ENCODE results near the gene CENPA.
A peak's percentile ranks its signal among the peaks of the same experiment; 100 is the strongest.
"Not testable (repeated sequence)": the region's sequence is repeated elsewhere in the genome, so short reads cannot be mapped to it uniquely, and the experiment has no call there.

The CENPA gene

DNA sequence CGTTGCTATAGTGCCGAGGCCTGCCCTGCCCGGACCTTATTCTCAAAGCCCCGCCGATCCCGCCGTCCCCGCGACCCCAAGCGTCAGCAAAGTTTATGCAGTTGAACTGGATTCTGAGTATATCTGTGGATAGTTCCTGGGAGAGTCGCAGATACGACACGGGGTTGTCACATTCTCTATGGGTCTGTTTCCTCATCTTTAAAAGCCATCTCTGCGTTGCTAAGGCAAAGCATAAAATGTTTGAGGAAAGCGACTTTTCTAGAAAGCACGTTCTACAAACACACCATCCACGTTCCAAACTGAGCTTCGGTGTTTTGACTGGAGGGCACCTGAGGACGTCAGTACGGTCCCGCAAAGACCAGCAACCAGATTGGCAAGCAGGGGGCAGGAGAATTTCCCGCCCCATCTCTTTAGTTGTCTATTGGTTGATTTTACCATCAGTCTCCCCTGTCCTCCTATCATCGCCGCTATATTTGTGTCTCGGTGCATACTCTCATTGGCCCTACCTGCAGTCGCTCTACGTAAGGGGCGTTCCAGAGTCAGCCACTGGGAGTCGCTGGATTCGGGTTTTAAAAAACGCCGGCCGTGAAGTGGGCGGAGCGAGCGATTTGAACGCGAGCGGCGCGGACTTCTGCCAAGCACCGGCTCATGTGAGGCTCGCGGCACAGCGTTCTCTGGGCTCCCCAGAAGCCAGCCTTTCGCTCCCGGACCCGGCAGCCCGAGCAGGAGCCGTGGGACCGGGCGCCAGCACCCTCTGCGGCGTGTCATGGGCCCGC is at the start of gene CENPA:
CENPA (plus strand) TSS at position 626 of the 776 bp plus-strand sequence; CDS start at position 767, 141 bp downstream.
- peak; percentile 78 to 93 (median 86) for DNase-seq

DNA sequence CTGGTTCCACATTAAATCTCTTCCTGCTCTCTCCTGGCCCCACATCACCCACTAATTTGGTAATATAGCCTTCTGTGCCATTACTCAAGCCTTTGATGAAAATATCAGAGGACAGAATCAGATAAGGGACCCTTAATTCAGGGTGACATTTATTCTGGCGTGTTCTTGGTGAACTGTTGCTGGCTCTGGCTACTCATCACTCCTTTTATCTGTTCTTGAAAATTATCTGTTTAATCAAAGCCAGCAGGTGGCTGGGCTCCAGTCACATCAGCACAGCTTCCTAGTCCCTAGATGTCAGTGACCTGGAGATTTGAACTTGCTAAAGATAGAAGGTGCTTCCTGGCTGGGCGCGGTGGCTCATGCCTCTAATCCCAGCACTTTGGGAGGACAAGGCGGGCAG is 48.6 kb upstream of the CENPA start:
- DNase-seq: no peak

DNA sequence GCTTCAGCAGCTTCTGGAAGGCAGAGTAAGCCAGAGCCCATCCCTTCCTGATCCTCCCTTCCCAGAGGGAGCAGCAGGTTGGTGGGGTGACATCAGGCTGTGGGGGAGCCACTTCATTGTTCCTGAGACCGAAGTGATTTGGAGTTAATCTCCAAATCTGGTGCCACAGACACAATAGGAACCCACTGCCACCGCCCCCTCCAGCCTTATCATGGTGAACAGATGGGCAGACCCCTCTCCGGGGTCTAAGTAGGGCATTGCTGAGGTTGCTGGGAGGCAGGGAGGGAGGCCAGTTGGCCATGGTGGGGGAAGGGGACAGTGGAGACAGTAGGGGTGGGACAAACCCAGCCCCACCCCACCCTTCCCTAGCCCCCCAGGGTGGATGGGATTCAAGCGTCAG is 47.4 kb upstream of the CENPA start:
- no peak for DNase-seq

DNA sequence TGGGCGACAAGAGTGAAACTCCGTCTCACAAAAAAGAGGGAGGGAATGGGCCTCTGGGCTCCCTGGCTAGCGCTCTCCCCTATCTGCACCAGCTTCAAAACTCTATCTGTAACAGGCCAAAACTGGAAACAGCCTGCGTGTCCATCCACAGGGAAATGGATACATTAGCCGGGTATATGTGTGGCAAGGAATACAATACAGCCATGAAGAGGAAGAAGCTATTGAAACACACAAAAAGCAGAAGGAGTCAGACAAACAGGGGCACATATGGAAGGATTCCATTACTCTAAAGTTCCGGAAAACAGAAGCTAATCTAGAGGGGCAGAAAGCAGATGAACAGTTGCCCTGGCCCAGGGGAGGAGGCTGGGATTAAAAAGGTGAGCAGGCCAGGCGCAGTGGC is 46.3 kb upstream of the CENPA start:
- no peak for DNase-seq

DNA sequence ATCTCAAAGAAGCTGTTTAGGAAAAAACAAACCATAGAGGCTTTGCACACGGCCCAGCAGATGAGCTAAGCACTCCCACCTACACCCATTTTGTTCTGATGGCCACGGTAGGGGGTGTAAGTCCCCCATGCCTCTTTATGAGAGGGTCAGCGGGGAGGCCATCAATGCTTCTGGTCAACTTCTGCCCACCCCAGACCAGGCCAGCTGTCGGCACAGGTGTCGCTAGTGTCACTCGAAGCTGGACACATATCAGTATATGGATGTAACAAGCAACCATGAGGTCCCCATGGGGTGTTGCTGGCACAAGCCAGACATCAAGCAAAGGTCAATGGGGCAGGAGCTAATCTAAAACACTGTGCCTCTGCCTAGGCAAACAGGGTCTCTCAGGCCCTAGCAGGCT is 45.5 kb upstream of the CENPA start:
- no peak for DNase-seq

DNA sequence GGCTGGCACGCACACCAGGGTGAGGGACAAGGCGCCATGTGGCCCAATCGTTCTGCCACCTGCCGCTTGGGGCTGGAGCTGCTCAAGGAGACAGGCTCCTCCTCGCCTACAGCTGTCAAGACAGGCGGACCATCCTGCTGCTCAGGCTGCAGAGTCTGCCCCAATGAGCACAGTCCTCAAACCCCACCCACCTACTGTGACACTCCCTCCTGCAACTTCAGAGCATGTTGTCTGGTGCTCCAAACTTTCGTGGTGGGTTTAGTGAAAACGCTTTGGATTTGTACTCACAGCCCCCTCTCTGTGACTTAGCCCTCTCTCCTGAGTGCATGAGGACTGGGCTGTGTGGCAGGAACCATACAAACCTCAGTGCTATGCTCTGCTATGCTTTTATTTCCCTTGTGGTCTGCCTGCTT is 45.0 kb upstream of the CENPA start:
- DNase-seq: no peak

DNA sequence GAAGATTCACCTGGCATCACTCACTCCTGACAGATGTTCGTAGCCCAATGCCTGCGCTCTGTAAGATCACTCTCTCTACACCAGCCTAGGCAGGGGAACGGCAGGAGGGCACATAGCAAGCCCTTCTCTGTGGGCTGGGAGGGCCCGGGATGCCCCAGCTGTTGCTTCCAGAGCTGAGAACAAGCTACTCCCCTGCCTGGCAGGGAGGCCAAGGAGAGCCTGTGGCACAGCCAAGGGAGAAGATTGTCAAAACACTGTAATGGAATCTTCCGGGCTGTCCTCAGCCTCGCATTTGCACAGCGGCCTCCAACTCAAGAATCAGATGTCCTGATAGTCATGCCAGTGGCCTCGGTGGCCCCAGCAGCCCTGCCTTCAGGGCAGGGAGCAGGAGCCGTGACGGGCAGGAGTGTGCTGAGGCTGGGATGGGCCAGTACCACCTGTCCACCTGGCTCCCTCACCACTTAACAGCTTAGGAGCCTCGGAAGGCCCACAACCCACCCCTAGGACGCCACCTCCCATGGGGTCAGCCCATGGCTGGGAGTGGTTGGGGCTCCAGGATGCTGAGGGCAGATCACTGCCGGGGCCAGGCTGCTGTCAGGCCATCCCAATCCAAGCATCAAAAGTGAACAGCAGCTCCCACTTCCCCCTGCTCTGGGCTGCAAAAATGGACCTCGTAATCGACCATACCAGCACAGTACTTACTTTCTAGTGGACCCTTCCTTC is 43.6 kb upstream of the CENPA start:
- no peak for DNase-seq

DNA sequence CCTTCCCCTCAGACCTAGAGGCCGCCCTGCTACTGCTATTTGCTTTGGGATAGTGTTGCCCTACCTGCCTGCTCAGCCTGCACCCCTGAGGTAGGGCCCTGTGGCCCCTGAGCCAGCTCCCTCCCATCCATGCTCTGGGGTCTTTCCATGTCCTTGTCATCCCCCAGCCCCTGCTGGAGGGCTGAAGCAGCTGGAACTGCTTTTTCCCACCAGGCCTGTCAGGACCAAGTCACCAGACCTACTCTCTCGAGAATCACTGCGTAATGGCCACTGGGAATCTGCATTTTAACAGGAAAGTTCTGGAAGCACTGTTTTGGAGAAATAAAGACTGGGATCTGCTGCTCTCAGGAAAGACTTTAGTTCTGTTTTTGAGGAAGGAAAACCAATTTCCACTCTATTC is 42.0 kb upstream of the CENPA start:
- DNase-seq: no peak

DNA sequence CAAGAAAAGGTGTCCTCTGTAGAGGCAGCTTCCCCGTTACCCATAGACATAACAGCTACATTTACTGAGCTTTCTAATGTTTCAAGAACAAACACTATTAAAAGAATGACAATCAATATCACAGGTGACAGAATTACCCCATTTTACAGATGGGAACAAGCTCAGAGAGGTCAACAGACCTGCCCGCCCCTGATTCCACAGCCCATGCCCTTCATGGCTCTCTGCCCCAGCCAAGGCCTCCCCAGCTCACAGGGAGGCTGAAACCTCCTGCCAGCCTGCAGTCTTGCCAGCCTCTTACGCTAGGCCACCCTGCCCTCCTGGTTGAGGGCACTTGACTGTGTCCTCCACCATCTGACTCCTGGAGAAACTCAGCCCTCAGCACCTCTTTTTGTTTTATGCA is 40.9 kb upstream of the CENPA start:
- no peak for DNase-seq

DNA sequence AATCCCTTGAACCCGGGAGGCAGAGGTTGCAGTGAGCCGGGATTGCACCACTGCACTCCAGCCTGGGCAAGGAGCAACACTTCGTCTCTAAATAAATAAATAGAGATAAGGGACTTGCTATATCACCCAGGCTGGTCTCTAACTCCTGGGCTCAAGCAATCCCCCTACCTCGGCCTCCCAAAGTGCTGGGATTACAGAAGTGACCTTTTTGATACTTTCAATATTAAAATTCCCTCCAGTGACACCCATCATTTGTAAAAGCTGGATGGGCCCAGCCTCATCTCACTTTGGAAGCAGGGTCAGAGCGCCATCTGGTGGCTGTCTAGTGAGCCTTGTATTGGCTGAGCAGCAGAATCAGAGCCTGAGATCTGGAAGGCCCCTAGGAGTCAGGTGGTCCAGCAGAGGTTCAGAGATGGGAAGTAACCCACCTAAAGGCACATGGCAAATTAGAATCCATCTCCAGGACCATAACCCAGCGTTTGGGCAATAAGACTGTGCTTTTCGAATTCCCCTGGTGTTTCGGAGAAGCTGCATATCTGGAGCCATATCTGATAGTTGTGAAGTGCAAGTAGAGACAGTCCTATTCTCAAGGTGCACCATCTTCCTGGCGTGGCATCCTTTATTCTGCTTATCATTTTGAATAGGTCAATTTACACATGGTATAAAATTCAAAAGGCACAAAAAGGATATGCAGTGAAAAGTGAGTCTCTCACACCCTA is 40.1 kb upstream of the CENPA start:
- peak; percentile 34 to 73 (median 71) for DNase-seq

DNA sequence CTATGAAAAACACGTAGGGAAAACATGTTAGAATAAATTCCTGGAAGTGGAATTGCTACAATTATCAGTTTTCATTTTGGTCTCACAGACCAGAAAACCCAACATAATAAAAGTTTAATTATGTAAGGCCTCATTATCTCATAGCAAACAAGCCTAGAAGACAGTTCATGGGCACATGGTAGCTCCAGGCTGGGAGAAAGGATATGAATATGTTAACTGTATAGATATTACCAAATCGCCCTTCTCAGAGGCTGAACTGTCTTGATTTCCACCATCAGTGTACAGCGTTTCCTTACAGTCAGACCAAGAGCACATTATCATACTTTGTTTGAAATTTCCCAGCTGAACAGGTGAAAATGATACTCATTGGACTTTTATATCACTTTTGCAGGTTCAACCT is 38.9 kb upstream of the CENPA start:
- no peak for DNase-seq

DNA sequence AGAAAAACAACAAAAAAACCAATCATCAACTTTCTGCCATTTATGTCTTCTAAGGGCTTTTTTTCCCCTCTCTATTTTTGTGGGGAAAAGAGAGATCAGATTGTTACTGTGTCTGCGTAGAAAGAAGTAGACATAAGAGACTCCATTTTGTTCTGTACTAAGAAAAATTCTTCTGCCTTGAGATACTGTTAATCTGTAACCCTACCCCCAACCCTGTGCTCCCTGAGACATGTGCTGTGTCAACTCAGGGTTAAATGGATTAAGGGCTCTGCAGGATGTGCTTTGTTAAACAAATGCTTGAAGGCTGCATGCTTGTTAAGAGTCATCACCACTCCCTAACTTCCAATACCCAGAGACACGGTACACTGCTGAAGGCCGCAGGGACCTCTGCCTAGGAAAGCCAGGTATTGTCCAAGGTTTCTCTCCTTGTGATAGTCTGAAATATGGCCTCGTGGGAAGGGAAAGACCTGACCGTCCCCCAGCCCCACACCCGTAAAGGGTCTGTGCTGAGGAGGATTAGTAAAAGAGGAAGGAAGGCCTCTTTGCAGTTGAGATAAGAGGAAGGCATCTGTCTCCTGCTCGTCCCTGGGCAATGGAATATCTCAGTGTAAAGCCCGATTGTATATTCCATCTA is 36.0 kb upstream of the CENPA start:
- DNase-seq: not testable (repeated sequence)

DNA sequence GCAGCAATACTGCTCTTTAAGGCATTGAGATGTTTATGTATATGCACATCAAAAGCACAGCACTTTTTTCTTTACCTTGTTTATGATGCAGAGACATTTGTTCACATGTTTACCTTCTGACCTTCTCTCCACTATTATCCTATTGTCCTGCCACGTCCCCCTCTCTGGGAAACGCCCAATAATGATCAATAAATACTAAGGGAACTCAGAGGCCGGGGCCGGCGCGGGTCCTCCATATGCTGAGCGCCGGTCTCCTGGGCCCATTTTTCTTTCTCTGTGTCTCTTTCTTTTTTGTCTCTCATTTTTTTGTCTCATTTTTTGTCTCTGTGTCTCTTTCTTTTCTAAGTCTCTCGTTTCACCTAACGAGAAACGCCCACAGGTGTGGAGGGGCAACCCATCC is 35.4 kb upstream of the CENPA start:
- DNase-seq: not testable (repeated sequence)

DNA sequence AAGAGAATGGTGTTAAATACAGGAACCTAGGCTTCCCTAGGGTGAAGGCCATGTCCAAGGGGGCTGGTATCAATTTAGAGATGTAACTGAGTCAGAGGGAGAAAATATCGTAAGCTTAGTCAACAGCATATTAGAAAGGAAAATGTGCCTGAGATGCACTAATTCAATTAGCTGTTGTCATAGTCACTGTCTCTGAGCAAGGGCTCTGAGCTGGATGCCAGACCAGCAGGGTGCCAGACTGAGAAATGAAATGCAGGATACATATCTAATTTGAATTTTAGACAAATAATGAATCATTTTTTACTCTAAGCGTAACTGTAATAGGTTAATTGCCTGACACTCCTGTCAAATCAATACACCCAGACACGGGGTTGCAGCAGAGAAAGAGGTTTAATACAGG is 33.2 kb upstream of the CENPA start:
- DNase-seq: no peak

DNA sequence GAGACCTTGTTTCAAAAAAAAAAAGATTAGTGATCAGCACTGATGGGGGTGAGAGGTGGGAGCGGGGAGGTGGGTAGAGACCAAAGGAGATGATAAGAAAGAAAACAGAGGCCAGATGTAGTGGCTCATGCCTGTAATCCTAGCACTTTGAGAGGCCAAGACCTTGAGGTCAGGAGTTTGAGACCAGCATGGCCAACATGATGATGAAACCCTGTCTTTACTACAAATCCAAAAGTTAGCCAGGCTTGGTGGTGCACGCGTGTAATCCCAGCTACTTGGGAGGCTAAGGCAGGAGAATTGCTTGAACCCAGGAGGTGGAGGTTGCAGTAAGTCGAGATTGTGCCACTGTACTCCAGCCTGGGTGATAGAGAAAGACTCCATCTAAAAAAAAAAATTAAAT is 31.3 kb upstream of the CENPA start:
- DNase-seq: no peak

DNA sequence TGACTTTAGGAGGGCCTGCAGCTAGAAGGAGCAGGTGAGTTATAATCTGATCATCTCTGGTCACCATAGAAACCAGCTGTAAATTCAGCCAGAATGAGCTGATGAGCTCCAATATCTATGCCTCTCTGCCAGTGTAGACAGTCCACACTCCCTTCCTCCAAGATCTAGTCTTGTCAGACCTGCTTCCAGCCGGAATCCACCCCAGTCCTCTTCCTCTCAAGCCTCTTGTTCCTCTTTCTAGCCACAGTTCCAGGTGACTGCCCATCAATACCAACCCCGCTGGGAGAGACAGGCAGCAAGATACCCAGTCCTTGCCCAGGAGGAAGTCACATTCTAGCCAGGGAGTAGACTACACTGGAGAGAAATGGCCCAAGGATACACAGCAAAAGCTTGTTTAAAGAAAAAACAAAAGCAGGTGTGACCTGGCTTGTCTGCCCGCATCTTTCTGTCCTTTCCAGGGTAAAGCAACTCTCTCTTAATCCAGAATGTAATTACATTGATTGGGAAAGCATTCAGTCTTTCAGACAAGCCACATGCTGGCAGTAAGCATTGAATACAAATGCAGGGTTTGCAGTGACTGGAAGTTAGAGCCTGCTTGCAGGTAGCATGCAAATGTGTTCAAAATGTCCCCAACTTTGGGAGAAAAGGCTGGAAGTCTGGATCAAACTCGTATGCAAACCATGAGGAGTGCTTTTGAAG is 30.7 kb upstream of the CENPA start:
- no peak for DNase-seq

DNA sequence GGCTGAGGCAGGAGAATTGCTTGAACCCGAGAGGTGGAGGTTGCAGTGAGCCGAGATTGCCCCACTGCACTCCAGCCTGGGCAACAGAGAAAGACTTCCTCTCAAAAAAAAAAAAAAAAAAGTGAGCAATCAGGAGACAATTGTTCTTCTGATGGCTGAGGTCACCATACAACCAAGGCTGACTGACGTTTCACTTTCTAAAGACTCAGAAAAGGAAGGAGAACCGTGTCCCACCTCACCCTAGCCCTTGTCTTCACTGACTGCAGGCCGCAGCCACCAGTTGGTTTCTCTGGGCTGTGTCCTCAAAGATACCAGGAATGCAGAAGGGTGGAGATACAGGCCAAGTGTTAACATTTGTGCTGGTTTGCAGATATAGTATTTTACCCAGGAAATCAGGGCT is 29.5 kb upstream of the CENPA start:
- no peak for DNase-seq

DNA sequence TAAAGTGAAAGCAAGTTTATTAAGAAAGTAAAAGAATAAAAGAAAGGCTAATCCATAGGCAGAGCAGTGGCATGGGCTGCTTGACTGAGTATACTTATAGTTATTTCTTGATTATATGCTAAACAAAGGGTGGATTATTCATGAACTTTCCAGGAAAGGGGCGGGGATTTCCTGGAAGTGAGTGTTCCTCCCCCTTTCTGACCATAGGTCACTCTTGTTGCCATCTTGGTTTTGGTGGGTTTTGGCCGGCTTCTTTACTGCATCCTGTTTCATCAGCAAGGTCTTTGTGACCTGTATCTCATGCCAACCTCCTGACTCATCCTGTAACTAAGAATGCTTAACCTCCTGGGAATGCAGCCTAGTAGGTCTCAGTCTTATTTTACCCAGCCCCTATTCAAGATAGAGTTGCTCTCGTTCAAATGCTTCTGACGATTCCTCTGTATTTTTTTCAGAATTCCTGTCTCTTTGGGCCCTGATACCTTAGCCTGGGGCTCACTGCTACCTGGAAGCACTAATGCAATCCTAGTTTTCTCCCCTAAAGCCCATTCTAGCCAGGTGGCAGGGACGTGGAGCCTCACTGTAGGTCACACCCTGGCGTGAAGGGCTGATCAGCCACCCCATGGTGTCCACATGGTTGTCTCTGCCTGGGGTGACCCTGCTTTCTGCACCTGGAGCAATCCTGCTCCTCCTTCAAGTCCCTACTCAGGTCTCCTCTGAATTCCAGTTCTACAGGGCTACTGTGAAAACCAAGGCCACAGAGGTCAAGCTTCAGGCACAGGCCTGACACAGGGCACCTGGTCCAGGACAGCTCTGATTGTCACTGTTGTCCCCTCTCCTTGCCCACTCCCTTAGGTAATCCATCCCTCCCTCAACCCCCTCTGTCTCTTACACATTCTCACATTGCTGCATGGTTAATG is 27.7 kb upstream of the CENPA start:
- DNase-seq: no peak

DNA sequence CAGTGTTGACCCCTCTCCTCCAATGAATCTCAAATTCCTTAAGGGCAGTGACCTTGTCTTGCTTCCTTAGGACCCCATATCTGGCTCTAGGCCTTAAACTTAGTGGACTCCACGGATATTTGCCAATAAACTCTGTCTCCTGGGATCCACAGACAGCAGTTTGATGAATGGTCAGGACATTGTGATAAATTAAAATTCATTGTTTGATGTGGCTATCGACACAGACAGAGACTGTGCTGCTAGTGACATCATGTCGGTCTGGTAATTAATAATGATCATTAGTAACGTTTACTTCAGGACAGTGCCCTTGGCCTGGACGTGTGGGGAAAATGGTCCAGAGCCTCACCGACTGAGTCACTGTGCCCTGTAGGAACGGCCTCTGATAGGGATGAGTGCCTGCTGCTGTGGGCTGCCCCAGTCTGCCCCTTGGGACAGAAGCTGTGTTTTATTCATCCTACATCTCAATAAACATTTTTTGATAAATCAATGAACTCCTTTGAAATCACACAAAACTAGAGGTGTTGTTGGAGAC is 27.0 kb upstream of the CENPA start:
- DNase-seq: no peak

DNA sequence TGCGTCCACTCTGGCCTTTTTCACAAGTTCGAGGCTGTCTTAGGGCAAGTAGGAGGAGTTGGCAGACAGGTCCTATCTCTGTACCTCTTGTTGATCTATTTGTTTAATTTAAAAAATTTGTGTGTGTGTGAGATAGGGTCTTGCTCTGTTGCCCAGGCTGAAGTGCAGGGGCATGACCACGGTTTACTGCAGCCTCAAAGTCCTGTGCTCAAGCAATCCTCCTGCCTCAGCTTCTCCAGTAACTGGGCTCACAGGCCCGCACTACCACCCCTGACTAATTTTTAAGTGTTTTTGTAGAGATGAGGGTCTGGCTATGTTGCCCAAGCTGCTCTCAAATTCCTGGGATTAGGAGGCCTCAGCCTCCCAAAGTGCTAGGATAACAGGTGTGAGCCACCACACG is 26.0 kb upstream of the CENPA start:
- DNase-seq: no peak

DNA sequence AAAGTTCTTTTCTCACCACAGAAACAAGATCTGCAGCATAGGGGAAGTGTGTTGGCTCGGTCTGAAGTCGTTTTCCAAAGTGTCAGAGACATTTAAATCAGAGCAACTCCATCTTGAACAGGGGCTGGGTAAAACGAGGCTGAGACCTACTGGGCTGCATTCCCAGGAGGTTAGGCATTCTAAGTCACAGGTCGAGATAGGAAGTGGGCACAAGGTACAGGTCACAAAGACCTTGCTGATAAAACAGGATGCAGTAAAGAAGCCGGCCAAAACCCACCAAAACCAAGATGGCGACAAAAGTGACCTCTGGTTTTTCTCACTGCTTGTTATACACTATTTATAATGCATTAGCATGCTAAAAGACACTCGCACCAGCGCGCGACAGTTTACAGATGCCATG is 24.9 kb upstream of the CENPA start:
- not testable (repeated sequence) for DNase-seq

Measured in activated naive CD4-positive, alpha-beta T cell (primary cell).